ENCODE results near the gene ESPN.

The ESPN gene

DNA sequence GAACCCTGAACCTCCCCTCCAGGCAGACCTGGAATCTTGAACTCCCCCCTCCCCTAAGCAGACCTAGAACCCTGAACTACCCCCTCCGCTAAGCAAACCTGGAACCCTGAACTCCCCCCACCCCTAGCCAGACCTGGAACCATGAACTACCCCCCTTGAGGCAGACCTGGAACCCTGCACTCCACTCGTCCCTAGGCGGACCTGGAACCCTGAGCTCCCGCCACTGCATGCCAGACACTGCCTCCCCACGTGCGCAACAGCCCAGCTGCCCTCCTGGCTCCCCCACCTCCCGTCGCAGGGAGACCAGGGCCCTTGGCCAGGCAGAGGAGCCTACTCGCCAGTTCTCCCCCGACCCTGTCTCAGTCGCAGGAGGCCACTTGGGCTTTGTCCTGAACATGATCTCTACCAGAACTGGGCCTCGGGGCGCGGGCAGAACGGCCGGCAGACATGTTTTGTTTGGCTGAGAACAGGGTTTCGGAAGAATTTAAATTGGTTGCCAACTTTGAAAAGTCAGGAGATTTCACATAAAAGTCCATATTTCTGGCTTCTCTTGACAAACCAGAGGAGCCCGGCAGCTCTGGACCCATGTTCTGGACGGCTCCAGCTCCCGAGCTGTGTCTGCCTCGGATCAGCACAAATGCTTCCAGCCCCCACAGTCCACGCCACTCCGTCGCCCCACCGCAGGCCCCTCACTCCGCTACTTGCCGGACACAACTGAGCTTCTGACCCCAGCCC, 76.1 kb downstream of the ESPN start:
- DNase-seq = no peak

DNA sequence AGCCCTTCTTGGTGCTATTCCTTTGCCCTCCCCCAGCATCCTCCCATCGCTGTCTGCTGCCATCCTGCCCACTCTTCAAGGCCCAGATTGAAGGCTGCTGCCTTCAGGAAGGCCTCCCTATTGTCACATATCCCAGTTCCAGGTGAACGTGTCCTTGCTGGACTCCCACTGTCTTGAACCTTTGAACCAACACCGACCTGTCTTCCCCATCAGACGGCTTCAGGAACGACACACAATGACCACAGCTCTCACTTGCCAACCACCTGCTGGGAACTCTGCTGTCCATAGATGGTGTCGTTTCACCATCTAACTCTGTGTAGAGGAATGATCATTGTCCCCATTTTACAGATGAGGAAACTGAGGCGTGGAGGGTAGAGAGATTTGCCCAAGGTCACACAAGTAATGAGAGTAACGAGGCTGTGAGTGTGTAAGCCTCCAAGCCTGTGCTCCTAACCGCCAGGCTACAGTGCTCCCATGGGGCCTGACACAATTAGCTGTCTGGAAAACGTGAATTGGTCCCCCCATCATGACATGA, 76.8 kb downstream of the ESPN start:
- DNase-seq = no peak

GRCh38 chr1:6502000-6502891, 77.7 kb downstream of the ESPN start:
- no peak for DNase-seq

DNA sequence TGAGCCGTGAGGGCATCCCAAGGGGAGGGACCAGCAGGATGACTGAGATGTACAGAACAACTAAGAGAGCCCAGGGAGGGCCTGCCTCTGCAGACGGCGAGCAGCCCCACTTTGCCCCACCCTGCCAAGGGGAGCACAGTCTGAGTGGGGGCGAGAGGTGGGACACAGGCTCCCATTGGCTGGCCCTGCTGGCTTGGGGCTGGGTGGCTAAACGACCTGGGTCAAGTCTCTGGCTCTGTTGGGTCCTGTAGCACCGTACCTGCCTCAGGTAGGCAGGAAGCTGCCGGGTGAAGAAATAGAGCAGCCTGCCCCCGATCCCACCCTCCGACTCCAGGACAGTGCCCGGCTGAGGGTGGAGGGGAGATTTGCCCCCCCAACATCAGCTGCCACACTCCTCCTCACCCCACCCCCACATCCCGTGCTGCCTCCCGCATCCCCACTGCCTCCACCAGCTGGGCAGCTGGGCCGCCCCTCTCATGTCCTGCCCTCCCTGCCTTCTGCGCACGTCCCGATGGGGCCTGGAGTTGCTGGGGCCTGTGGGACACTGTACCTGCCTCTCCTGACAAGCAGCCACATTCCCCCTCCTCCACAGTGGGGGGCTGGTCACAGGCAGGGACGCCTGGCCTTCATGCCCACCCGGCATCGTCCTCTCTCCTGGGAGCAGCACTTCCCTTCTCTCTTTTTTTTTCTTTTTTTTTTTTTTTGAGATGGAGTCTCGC, 79.5 kb downstream of the ESPN start:
- no peak for DNase-seq

GRCh38 chr1:6504887-6505286, 80.3 kb downstream of the ESPN start:
- no peak for DNase-seq

DNA sequence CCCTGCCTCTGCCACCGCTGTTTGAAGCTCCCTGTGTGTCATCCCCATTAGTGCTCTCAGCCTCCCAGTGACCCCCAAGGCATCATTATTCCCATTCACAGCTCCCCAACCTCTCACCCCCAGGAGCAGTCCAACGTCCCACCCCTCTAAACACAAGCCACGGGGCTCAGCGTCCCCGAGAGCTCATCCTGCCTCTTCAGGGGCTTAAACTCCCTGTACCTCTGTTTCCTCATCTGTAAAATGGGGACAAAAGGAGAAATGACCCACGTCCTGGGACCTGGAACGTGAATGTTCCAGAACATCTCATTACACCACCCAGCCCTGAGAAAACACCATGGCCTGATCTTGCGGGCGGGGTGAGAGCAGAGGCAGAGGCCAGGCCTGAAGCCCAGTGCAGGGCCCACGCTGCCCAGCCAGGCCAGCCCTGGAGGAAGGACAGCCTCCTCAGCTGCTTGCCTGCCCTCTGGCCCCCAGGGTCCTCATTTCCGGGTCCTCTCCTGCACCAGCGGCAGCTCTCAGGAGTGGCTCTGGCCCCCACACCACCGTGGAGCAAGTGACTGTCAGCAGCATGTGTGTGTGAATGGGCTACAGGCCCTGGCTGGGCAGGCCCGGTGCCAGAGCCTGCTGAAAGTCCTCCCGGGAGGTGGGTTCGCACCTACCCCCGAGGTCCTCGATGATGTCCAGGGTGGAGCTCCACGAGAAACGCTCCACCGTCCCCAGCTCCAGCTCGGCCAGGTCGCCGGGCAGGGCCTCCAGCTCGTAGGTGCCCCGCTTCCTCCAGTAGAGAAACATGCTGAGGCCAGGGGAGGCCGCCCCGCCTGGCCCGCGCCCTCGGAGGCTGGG, 81.0 kb downstream of the ESPN start:
- no peak for DNase-seq

DNA sequence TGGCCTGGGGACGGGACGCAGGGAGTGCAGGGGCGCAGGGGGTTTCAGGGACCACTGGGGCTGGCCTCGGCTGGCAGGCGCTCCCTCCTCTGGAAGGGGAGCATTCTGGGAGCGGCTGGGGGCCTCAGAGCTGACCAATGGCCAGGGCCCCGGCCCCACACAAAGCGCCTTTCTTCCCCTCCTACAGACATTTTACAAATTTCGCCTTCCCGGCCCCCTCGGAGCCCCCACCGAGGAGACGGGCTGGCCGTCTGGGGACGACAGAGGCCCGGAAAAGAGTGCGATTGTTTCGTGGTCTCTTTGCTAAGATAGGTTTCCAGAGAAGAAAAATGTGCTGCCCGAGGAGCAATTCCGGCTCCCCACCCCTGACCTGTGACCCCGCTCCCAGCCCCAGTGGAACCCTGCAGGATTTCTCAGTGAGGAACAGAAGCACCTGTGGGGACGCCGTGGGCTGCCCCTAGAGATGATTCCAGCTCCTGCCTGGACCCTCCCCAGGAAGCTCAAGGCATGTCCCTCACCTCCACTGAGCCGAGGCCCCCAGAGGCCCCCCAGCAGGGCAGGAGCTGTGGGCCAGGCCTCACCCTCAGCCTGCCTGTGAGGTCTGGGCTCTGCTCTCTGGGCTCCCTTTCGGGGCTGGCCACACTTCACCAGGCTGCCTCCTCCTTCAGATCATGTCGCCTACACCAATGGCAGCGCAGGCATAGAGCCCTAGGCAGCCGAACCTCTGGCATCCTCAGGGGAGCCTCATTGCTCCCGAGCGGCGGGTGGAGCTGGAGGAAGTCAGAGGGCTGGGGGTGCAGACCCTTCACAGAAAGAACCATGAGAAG, 81.8 kb downstream of the ESPN start:
- DNase-seq = no peak

DNA sequence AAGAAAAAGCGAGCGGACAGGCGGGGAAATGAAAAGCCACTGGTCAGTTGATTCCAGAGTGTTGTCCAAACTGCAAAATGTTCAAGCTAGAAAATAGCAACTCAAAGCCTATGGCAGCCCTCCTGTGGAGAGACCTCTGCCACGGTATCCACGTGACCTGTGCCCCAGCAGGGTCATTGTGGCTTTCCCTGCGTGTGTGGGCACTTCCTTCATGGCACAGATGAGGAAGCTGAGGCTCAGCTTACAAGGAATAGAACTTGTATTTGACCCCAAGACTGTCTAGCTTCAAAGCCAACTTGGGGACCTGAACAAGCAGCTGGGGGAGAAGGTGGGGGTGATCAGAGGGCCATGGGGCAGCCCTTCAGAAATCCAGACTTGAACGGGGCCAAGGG, 82.5 kb downstream of the ESPN start:
- DNase-seq = no peak

GRCh38 chr1:6507461-6507911, 82.9 kb downstream of the ESPN start:
- DNase-seq = no peak

- no peak for DNase-seq
Observed at GRCh38 chr1:6508154-6508815, 83.7 kb downstream of the ESPN start.

DNA sequence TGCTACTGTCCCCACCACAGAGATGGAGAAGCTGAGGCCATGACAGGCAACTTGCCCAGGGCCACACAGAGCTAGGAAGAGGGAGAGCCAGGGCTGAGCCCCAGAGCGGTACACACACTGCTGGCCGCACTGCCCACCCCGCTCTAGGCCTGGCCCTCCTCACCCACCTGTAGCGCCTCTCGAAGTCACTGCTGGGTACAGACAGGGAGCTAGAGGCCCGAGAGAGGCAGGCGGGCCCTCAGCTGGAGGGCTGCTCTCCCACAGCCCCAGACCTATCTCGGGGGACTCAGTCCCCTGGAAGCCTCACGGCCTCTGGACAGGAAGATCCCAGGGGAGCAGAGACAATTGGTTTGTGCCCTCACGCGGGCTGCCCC, 84.2 kb downstream of the ESPN start:
- DNase-seq = no peak

GRCh38 chr1:6509220-6509918, 84.8 kb downstream of the ESPN start:
- DNase-seq = no peak

DNA sequence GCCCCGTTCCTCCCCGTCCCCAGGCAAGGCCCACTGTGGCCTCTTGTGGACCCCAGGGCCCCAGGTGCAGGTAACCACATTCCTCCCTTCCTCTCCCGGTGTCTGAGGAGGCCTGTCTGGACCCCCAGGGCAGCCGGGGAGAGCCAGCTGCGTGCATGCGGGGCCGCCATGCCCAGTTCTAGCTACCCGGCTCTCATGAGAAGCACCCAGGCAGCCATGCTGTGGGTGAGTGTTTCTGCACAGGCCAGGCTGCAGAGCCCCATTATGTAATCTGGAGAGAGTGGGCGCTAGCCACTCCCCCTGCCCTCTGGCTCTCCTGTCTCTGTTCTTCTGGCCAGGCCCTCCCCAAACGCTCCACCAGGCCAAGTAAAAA, 85.3 kb downstream of the ESPN start:
- no peak for DNase-seq

- DNase-seq = no peak
Observed at GRCh38 chr1:6510493-6510892, 85.9 kb downstream of the ESPN start.

Measured in NCI-H2029 (cell line).